ENCODE measurements around the gene CFAP65.

Gene CFAP65

GRCh38 chr2:219021591-219021990, 19.7 kb downstream of the CFAP65 start:
- in situ Hi-C loops (cut with MboI; ENCODE audit: low pct_unique_long_range_greater_than_20kb, low sequenced_read_pairs): no loop called here
- no peak for DNase-seq

DNA sequence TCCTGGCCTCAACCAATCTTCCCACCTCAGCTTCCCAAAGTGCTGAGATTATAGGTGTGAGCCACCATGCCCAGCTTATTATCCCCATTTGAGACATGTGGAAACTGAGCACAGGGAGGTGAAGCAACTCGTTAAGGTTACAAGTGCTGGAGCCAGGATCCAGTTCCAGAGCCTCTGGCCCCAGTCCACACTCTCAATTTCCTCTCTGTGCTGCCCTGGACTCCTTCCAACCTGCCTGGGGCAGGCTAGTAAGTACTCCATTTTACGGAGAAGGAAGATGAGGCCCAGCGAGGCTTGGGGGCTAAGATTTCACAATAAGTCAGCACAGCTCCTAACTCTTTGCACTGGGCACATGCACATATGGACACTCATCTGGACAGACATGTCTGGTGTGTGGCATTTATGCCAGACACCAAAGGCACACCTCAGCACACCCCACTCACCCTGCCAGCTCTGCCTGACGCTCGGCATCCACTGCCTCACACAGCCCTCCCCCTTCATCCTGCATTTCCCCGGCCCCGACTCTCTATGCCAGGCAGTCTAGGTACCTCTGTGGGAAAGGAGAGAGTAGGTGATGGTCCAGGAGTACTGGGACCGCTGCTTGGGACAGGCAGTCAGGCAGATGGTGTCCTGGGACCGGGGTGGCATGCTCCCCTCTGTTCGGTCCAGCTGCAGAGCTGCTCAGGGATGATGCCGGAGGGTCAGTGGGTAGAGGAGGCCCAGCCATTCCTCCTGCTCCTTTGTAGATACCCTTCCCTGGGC, 20.5 kb downstream of the CFAP65 start:
- no peak for DNase-seq
- in situ Hi-C loops (cut with MboI; ENCODE audit: low pct_unique_long_range_greater_than_20kb, low sequenced_read_pairs): no loop called here

- DNase-seq: no peak
- in situ Hi-C loops (cut with MboI; ENCODE audit: low pct_unique_long_range_greater_than_20kb, low sequenced_read_pairs): no loop called here
Observed at GRCh38 chr2:219019436-219019835, 21.9 kb downstream of the CFAP65 start.

DNA sequence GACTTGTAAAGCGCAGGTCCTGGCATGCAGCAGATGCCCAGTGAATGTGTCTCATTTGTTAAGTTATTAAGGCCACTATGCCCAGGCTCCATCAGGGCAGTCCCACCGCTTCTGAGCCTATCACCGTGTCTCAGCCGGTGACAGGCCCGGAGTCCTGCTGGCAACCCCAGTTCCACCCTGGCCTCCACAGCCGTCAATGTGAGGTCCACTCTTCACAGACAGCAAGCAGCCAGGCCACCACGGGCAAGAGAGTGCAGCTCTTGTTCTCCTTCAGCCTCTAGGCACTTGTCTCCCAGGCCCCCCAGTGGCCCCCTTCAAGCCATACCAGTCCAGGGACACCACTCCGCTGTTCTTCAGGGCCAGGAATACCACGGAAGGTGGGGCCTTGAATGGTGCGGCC, 22.6 kb downstream of the CFAP65 start:
- DNase-seq: no peak
- in situ Hi-C loops (cut with MboI; ENCODE audit: low pct_unique_long_range_greater_than_20kb, low sequenced_read_pairs): no loop called here

GRCh38 chr2:219018286-219018685, 23.0 kb downstream of the CFAP65 start:
- in situ Hi-C loops (cut with MboI; ENCODE audit: low pct_unique_long_range_greater_than_20kb, low sequenced_read_pairs): no loop called here
- no peak for DNase-seq

DNA sequence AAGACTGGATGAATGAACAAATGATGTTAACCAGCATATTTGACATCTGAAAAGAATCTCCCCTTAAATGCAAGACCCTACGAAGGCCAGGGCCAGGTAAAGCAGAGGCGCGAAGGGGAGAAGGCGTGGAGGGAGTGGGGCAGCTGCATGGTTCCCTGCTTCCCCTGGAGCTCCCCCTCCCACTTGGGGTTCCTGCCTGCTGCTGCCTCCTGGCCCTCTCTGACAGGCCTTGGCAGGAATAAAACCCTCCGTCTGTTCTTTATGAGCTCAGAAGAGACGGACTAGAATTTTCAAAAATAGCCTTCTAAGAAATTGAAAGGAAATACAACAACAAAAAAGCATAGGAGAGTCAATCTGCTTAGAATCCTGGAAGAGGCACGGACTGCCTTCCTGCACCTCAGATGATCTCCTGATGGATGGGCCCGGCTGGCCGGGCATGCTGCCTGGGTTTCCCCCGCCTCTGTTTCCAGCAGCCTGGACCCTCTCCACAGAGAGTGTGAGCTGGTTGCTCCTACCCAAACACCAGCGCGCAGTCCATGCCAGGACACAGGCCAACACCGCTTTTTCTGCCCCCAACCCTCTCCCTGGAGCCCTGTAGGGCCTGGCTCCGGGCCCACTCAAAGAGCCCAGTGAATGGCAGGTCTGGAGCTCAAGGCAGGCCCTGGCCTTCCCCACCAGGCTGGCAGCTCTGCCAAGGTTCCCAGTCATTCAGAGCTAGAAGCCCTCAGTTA, 23.9 kb downstream of the CFAP65 start:
- no peak for DNase-seq
- in situ Hi-C loops (cut with MboI; ENCODE audit: low pct_unique_long_range_greater_than_20kb, low sequenced_read_pairs): no loop called here

DNA sequence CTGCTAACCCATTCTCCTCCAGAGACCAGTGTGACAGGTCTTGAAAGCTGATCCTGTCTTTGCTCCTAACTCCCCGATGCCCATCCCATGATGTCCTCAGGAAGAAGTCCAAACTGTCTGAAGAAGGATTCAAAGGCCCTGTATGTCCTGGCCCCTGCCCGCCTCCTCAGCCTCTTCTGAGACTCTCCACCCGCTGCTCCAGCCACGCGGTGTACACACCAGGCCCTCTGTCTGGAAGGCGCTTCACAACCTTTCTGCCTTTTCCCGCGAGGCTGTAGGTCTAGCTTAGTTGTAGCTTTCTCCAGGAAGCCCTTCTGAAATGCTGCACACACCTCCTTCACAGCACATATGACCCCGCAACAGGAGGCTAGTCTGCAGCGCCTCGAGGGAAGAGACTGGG, 24.6 kb downstream of the CFAP65 start:
- in situ Hi-C loops (cut with MboI; ENCODE audit: low pct_unique_long_range_greater_than_20kb, low sequenced_read_pairs): no loop called here
- DNase-seq: no peak

- in situ Hi-C loops (cut with MboI; ENCODE audit: low pct_unique_long_range_greater_than_20kb, low sequenced_read_pairs): no loop called here
- no peak for DNase-seq
Observed at GRCh38 chr2:219010873-219011272, 30.4 kb downstream of the CFAP65 start.

GRCh38 chr2:219010162-219010756, 31.1 kb downstream of the CFAP65 start:
- no peak for DNase-seq
- in situ Hi-C loops (cut with MboI; ENCODE audit: low pct_unique_long_range_greater_than_20kb, low sequenced_read_pairs): no loop called here

- no peak for DNase-seq
- in situ Hi-C loops (cut with MboI; ENCODE audit: low pct_unique_long_range_greater_than_20kb, low sequenced_read_pairs): no loop called here
Observed at GRCh38 chr2:219009294-219009693, 32.0 kb downstream of the CFAP65 start.

DNA sequence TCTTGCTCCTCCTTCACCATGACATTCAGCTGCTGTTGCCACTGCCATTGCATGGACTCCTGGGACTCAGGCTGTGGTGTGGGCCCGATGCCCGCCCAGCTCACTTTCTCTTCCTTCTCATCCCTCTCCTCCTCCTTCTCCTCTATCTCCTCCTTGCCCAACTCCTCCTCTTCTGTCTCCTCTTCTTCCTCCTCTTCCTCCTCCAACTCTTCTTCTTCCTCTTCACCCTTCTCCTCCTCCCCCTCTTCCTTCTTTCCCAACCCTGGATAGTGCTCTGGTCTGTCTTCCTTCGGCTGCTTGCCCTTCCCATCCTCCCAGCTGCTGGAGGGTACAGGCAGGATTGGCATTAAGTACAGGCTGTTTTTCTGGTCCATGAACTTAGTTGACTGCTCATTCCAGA, 37.3 kb downstream of the CFAP65 start:
- in situ Hi-C loops (cut with MboI; ENCODE audit: low pct_unique_long_range_greater_than_20kb, low sequenced_read_pairs): no loop called here
- no peak for DNase-seq

GRCh38 chr2:219003267-219003634, 38.1 kb downstream of the CFAP65 start:
- in situ Hi-C loops (cut with MboI; ENCODE audit: low pct_unique_long_range_greater_than_20kb, low sequenced_read_pairs): no loop called here
- no peak for DNase-seq

- no peak for DNase-seq
- in situ Hi-C loops (cut with MboI; ENCODE audit: low pct_unique_long_range_greater_than_20kb, low sequenced_read_pairs): no loop called here
Observed at GRCh38 chr2:219002395-219003266, 38.7 kb downstream of the CFAP65 start.

DNA sequence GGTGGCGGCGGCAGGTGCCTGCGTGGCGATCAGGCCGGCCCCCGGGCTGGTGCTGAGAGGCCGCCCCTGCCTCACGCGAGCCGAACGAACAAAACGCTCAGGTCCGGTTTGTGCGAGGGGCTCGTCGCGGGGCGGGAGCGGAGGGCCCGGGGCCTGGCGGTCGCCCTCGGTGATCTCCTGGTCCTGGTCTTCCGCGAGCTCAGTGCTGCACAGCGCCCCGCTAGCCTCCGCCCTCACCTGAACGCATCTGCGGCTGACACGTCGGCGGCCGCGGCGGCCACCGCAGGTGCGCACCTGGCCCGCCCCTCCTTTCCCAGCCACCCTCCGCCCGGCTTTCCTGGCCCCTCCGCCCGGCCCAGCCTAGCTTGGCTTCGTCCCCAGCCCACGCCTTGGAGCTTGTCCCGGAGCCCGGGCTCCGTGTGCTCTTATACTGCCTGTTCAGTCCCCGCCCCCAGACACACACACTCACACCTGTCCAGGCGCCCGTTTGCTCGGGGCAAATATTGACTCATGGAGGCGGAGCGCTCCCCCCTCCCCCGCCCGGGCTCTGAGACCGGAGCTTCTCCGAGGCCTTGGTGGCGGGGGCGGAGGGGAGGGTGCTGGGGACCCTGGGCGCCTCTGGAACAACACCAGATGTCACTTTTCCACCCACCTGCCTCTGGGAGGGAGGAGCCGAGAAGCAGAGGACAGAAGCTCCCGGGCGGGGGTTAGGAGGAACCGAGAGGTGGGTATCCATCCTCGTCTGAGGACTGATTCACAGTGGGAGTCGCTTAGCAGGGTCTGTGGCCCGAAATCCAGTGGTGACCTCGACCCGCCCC, 39.5 kb downstream of the CFAP65 start:
- in situ Hi-C loops (cut with MboI; ENCODE audit: low pct_unique_long_range_greater_than_20kb, low sequenced_read_pairs): no loop called here
- DNase-seq: no peak

DNA sequence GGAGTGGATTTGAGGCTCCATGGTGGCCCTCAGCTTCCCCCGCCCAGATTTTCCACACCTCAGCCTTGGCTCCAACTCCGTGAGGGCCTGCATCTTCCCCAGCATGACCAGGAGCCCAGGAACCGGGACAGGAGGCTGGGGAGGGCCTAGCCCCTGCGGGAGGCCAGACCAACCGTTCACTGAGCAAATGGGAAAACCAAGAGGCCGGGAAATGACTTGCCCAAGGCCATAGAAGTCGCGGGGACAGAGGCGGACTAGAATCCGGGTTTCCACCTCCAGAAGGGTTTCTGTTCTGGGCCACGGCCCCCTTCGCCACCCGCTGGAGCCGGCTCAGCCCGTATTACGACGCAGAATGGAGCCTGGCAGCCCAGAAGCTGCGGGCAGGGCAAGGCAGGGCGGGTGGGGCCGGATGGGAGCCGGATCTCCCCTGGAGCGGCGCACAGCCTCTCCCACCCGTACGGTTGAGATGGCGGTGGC, 40.2 kb downstream of the CFAP65 start:
- in situ Hi-C loops (cut with MboI; ENCODE audit: low pct_unique_long_range_greater_than_20kb, low sequenced_read_pairs): no loop called here
- no peak for DNase-seq

DNA sequence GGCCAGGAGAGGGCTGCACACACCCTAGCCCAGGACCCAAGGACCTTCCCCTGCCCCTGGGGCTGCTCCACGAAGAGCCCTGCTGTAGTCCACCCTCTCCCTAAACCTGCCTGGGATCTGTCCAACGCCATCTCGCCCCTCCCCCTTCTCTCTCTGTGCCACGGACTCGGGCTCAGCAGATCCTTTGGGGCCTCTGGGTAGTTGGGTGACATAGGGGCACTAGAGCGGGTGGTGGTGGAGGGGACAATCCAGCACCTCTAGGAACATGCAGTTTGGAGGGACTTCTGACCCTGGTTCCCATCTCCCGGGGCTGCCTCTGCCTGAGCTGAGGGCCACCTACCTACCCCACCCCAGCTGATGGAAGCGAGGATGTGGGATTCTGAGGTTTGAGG, 40.8 kb downstream of the CFAP65 start:
- in situ Hi-C loops (cut with MboI; ENCODE audit: low pct_unique_long_range_greater_than_20kb, low sequenced_read_pairs): no loop called here
- DNase-seq: no peak

- in situ Hi-C loops (cut with MboI; ENCODE audit: low pct_unique_long_range_greater_than_20kb, low sequenced_read_pairs): no loop called here
- no peak for DNase-seq
Observed at GRCh38 chr2:218999881-219000568, 41.3 kb downstream of the CFAP65 start.
